Mononuclear cell (primary cell): ENCODE data around the gene LAG3. TPM values are rescaled to one million over a fixed set of nuclear protein-coding genes. Genes with fewer than 3 reads are reported as not detected.

Experiments
- H3K27me3 ChIP-seq: 2 replicates; pipeline ENCODE4 v1.6.0; 2011; ENCODE audit warnings: low read length, control low read depth; ENCODE audit not compliant: insufficient read depth
- H3K4me1 ChIP-seq: 2 replicates; pipeline ENCODE4 v1.5.1; 2011; ENCODE audit warnings: mild to moderate bottlenecking, low read length, control low read depth; ENCODE audit not compliant: insufficient read depth
- H3K4me3 ChIP-seq: 2 replicates; pipeline ENCODE4 v1.5.1; 2011; ENCODE audit warnings: mild to moderate bottlenecking, low read length, moderate library complexity
- H3K9me3 ChIP-seq: 2 replicates; pipeline ENCODE4 v1.5.1; 2011; ENCODE audit warnings: low read depth, mild to moderate bottlenecking, control low read depth, low read length
- total RNA-seq: library from RNA; depleted of rRNA; stranded (reverse); fragments of >200 nt; gene quantifications from one replicate; pipeline ENCODE4 v1.2.3, GENCODE V29; 2012

LAG3 gene
- total RNA-seq, 1 donor = 0.31 TPM

DNA sequence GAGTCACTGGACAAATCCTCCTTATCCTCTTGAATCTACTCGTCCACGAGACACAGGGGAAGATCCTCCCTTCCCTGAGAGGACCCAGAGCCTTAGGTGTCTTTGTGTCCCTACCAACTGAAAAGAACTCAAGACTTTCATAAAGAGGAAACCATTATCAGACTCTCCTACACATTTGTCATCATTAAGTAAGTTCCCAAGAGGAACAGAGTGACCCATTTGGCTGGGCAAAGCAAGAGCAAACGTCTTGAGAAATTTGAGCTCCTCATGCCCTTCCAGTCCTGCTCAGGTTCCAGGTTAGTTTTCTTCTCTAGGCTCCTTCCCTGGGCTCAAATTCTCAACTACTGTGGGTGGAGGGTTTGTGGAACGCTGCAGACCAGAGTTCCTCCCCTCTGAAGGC is 25.1 kb upstream of the LAG3 start:
- Histone ChIP-seq H3K27me3 (no peaks in the 10 kb centered on the region), H3K4me1 (peaks cover 27% of the 10 kb centered on the region), H3K4me3 (no peak overlapping the region), H3K9me3 (no peaks in the 10 kb centered on the region)

DNA sequence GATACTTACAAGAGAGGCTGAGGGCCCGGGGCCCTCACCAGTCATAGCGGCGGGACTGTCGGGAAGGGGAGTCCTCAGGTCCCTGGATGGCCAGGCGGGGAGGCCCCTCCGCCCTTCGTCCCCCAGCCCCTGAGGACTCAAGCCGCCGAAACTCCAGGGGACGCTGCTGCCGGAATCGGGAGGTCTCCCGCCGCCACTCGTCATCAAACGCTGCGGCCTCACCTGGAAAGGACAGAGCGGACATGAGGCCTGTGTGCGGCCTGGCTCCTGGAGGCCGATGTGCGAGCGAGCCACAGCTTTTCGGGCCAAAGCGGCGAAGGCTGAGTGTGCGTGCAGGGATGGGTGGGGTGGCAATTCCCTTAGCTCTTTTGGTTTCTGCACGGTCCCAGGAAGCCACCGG is 23.6 kb upstream of the LAG3 start:
- Histone ChIP-seq H3K9me3 (no peaks in the 10 kb centered on the region), H3K27me3 (no peaks in the 10 kb centered on the region), H3K4me1 (peaks cover 33% of the 10 kb centered on the region), H3K4me3 (no peak overlapping the region)

DNA sequence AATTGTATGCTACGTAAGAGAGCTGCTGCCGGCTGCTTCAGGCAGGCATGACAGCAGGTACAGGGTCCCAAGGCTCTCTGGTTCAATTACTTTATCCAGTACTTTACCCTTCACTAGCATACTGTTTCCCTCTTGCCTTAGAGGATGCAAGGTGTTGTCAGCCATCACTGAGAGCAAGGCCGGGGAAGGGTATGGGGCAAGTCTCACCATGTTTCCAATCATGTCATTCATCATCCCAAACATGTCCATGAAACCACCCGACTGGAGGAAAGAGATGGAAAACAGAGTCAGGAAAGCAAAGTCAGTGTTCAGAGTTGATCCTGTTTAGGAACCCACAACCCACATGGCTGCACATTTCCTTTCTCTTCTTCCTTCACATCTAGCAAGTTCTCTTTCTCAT is 21.8 kb upstream of the LAG3 start:
- no peaks in the 10 kb centered on the region for H3K9me3 ChIP-seq
- H3K27me3 ChIP-seq = no peaks in the 10 kb centered on the region
- peaks cover 29% of the 10 kb centered on the region for H3K4me1 ChIP-seq
- no peak overlapping the region for H3K4me3 ChIP-seq

DNA sequence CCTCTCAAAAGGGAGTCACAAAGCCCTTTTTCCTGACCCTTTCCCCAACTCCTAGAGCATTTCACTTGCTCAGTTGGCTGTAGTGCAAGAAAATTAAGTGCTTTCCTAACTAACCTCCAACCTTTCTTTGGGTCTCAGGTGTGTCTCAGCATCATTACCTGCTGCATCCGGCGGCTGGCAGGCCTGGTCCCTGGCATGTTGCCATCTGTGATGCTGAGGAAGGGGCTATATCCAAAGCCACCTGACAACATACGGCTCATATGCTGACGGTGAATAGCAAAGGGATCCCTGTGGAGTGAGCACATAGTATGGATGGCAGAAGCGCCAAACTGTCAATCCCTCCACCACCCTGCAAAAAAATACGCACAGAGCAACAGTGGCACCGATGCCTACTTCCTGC is 20.6 kb upstream of the LAG3 start:
- Histone ChIP-seq H3K4me3 (no peak overlapping the region), H3K27me3 (no peaks in the 10 kb centered on the region), H3K9me3 (no peaks in the 10 kb centered on the region), H3K4me1 (peaks cover 18% of the 10 kb centered on the region)

DNA sequence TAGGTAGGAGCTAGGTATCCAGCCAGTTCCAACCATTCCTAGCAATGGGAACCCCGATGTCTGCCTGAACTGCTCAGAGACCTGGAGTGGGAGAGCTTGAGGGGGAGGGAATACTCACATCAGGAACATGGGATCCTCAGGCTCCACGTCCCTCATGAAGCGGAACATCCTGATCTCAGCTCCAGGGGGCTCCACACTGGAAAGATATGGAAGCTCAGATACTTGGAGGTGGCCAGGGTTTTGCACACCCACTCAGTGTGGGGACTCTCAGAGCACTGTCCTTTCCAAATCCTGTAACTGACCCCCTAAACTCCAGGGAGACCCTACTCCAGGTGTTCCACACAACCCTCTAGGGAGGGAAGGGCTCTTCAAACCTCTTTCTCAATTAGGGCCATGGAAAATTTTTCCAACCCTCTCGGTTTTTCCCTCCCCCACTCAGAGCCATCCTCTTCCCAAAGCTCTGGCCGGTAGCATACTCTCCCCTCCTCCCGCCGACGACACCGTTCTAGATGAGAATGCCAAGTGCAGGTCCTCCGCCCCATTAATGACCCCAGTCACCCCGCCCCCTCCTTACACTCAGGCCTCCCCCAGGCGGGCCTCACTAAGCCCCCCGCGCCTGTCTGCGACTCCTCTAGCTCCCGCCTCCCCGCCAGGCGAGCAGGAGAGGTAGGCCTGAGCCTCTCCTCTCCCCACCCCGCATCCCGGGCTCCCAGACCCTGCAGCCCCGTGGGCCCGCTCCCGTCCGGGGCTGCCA is 20.0 kb upstream of the LAG3 start:
- H3K4me3 ChIP-seq = peak overlapping the region; percentile 86
- H3K27me3 ChIP-seq = no peaks in the 10 kb centered on the region
- peaks cover 18% of the 10 kb centered on the region for H3K4me1 ChIP-seq

DNA sequence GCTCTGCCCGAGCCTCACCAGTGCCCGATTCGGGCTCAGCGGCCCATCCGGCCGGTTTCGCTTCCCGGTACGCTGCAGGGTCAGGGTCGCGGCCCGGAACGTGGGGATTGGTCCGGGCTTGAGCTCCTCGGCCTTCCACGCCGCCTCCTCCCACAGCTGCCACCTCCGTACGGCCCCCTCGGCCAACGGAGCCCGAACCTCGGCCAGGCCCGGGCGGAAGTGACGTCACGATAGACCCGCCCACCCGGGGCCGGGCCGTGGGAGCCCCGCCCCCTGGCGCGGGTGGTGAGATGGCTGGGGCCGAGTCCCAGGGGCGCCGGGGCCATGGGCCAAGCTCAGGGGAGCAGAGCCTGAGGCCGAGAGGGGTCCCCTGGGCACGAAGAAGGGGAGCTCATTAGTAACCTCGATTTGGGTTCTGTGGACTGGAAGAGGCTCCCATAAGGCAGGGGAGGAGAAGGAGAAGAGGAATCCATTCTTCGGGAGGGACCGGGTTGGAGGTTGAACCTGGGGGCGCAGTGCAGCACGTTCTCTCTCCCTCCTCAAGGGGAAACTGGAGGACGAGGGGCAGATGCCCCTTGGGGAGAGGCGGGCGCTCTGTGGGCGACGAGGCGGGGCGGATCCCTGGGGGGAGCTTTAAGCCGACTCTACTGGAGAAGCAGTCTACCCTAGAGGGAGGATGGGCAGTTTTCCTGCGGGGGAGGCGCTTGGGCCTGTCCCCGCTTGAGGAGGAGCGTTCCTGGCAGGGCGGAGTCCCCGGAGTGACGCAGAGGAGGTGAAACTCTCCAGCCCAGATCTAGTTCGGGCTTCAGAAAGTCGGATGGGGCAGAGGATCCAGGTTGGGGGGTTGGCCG is 19.2 kb upstream of the LAG3 start, which contains the start of gene MLF2:
Gene MLF2 (minus strand): TSS at position 221 of the 851 bp plus-strand sequence. CDS start 807 bp downstream, outside the sequence.
- H3K9me3 ChIP-seq = no peaks in the 10 kb centered on the region
- peak within 1 kb of the TSS; percentile 86 for H3K4me3 ChIP-seq
- H3K4me1 ChIP-seq = peaks cover 18% of the 10 kb centered on the region

More for the DNA sequence above, 20.0 kb upstream of the LAG3 start:
- H3K9me3 ChIP-seq = no peaks in the 10 kb centered on the region

DNA sequence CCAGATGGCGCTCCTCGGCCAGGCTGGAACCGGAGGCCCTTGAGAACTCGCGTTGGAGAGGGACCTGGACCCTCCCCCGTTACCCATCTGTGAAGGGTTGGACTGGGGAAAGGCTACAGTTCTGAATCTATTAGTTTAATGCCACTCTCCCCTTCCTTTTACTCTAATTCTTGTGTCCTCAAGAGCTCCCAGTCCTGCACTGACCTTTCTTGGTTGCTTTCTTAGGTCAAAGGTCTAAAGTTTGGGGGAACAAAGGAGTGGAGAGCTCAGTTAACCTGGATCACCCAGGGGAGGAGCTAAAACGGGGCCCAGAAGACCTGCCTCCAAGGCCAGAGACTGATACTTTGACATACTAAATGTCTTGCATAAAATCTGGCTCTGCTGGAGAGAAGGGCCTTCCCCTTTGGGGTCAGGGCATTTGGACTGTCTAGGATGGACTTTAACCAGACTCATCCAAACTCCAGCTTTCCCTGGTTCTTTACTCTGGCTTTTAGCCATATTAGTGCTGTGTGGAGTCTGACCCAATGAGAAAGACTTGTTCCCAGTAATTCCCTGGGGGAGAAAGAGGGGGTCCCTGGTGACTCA is 18.5 kb upstream of the LAG3 start:
- H3K9me3 ChIP-seq = no peaks in the 10 kb centered on the region
- peaks cover 18% of the 10 kb centered on the region for H3K4me1 ChIP-seq
- H3K27me3 ChIP-seq = no peaks in the 10 kb centered on the region
- H3K4me3 ChIP-seq = no peak overlapping the region

More for the DNA sequence above, 19.2 kb upstream of the LAG3 start, which contains the start of gene MLF2:
- no peaks in the 10 kb centered on the region for H3K27me3 ChIP-seq

DNA sequence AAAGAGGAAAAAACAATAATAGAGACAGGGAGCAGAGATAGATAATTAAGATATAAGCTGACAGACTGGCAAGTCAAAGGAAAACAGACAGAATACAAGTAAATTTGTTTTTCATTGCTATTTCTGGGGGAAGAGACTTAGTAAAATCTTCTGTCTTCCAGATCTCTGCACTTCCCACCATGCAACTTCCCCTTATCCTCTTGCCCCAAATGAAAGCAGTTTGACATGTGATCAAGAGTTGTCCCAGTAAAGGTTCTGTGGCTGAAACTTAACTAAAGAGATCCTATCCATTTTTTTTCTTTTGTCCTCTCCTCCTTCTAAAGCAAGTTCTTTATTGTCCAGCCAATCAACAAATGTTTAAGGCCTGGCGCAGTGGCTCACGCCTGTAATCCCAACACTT is 17.9 kb upstream of the LAG3 start:
- Histone ChIP-seq H3K27me3 (no peaks in the 10 kb centered on the region), H3K4me3 (no peak overlapping the region), H3K9me3 (no peaks in the 10 kb centered on the region), H3K4me1 (peaks cover 18% of the 10 kb centered on the region)

DNA sequence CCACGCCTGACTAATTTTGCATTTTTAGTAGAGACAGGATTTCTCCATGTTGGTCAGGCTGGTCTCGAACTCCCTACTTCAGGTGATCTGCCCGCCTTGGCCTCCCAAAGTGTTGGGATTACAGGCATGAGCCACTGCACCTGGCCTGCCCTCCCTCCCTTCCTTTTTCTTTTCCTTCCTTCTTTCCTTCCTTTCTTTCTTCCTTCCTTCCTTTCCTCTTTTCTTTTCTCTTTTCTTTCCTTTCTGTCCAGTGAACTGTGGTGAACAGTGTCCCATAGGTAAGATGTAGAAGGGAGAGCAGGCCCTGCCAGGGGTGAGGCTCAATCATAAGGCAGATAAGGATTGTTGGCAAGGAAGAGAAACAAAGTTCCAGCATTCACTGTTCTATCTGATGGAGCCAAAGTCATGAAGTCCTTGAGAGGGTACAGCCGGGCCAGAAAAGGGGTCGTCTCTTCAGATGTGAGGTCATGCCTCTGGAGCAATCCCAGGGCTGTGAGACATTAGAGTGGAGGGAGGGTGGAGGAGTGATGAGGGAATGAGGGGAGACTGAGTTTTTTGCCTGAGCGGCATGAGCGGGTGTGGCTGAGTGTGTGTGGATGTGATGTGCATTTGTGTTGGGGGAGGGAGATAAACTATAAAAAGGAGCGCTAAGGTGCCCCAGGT is 15.2 kb upstream of the LAG3 start:
- no peaks in the 10 kb centered on the region for H3K27me3 ChIP-seq
- H3K9me3 ChIP-seq = no peaks in the 10 kb centered on the region
- no peak overlapping the region for H3K4me3 ChIP-seq
- H3K4me1 ChIP-seq = peaks cover 13% of the 10 kb centered on the region

DNA sequence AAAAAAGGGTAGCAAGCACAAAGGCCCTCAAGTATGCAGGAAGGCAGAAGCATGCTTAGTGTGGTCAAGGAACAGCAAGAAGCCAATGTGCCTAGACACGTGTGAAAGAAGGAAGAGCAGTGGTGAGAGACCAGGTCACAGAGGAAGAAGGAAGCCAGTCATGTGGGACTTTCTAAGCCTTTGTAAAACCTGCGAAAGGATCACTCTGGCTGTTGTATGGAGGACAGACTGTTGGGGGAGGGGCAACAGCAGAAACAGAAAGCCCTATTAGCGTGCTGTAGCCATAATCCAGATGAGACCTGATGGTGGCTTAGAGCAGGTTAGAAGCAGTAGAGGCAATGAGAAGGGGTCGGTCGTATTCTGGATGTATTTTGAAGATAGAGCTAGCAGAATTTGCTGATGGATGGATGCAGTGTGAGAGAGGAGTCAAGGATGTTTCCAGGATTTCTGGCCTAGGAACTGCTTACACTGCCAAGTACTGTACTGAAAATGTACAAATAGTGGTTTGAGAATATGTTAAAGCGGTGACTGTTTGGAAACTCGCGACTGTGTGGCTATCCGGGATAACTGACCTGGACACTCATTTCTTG is 13.7 kb upstream of the LAG3 start:
- Histone ChIP-seq H3K9me3 (no peaks in the 10 kb centered on the region), H3K4me1 (peaks cover 8% of the 10 kb centered on the region), H3K4me3 (no peak overlapping the region), H3K27me3 (no peaks in the 10 kb centered on the region)

DNA sequence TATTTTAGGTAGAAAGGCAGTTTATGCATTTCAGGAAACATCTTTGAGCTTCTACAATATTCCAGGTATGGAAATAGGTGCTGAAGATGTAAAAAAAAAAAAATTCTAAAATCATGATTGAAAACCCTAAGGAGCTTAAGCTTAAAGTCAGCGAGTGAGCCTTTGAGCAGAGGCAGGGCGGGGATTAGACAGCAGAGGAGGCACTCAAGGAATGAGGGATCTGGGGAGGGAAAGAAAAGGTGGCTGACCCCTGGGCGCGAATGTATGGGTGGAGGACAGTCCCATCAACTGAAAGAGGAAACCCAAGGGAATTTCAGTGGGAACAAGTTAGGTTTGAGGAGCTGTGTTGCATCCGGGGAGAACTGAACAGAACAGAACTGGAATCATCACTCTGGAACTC is 12.6 kb upstream of the LAG3 start:
- peaks cover 11% of the 10 kb centered on the region for H3K4me1 ChIP-seq
- H3K27me3 ChIP-seq = peaks cover 1% of the 10 kb centered on the region
- H3K9me3 ChIP-seq = no peaks in the 10 kb centered on the region
- H3K4me3 ChIP-seq = no peak overlapping the region

DNA sequence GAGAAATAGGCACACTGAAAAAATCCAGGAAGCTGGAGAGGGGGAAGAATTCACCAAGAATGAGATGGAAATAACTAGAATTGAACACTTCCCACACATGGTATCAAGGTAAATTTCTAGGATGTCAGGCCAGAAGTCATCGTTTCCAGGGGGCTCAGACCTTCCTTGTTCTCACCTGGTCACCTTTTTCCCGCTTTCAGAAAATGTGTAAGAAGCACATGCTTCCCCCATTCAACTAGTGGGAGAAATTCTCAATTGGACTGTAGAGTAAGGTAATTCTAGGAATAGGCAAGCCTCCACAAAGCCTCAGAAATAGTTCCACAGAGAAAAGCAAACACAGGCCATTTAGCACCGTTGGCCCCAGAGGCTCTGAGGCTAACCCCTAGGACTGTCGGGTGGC is 8.9 kb upstream of the LAG3 start:
- Histone ChIP-seq H3K4me1 (peaks cover 33% of the 10 kb centered on the region), H3K4me3 (no peak overlapping the region), H3K9me3 (no peaks in the 10 kb centered on the region), H3K27me3 (peaks cover 20% of the 10 kb centered on the region)

DNA sequence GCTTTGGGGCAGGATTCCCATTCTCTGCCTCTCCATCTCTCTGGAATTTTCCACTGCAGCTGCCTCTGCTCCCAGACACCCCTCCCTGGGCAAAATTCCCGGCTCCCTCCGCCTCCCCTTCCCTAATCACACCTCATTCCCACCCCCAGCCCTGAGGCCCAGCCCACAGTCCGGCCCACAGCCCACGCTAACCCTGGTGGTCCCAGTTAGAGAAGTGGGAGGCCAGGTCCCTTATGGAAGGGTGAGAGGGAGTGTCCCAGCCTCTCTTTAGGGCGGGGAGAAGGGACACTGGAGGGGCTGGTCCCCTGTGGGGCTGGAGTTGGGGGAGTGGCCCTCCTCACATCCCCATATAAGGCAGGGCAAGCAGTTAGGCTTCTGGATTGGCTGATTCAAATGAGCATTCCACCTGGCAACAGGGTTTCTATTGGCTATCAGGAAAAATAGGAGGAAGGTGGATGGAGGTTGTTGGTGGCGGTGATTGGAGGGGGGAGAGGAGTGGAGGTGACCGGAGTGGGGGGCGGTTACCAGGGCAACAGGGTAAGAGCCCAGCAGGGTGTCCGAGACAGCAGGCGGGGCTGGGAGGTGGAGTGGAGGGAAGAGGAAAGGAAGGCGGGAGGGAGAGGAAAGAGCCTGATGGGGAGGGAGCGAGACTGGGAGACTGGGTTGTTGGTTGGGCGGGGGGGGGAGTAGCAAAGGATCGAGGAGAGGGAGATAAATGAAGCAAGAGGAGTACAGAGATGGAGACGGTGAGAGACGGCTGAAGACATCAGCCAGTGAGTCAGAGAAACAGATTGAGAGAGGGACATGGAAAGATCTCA is 8.1 kb upstream of the LAG3 start:
- no peaks in the 10 kb centered on the region for H3K9me3 ChIP-seq
- no peak overlapping the region for H3K4me3 ChIP-seq
- peaks cover 26% of the 10 kb centered on the region for H3K27me3 ChIP-seq
- peaks cover 33% of the 10 kb centered on the region for H3K4me1 ChIP-seq
